Measurements from ENCODE around the gene ZNF777. TPM values are rescaled to one million over a fixed set of nuclear protein-coding genes. Genes with fewer than 3 reads are reported as not detected.
"Not testable (repeated sequence)": the region's sequence is repeated elsewhere in the genome, so short reads cannot be mapped to it uniquely, and the experiment has no call there.

Gene ZNF777
- total RNA-seq, 2 donors from 2014 or later: 8.5 to 9.5 TPM

DNA sequence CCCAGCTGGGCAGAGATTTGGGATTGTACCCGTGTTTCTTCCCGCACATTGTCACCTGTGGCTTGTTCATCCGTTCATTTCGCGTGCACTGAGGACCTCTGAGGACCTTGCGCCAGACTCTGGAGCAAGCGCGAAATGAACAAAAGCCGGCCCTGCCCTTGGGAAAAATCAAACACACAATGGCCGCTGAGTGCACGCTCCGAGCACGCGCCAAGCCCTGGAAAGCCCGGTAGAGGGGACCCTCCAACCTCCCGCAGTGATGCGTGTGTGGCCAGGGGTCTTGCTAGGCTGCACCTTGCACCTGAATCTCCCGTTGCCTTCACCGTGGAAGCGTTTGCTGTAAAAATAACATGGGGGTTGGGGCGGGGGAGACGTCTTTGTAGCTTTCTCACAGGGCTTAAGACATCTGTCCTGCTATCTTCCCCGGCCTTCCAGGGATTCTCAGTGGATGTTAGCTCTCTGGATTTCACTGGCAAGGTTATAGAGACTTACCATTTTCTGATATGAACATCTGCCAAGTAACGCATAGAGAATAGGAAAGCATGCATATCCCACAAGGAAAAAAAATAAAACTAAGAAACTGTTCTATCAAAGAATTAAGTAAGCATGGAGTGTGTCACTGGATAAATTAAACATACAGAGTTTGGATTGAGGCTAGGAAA is 37.3 kb downstream of the ZNF777 start:
- intact Hi-C loops (cut with DNase I): no loop called here
- DNase-seq (ENCODE audit: low spot score): no peak

DNA sequence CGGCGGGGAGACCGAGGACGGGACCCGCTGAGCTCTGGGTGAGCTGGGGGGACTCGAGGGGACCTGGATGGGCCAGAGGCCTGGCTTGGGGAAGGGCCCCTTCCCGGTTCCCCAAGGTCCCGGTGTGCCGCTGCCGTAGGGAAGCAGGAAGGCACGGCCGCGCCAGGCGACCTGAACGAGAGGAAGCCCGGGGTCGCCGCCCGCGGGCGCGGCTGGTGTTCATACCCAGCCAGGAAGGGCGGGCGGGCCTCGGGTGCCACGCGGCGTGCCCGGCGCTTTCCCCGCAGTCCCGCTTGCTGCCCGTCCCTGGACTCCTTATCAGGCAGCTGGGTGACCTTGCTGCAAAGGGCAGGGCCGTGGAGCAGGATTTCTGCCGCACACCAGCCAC is 38.0 kb downstream of the ZNF777 start:
- peak; percentile 80 for DNase-seq (ENCODE audit: low spot score)
- intact Hi-C loops (cut with DNase I): no loop called here

DNA sequence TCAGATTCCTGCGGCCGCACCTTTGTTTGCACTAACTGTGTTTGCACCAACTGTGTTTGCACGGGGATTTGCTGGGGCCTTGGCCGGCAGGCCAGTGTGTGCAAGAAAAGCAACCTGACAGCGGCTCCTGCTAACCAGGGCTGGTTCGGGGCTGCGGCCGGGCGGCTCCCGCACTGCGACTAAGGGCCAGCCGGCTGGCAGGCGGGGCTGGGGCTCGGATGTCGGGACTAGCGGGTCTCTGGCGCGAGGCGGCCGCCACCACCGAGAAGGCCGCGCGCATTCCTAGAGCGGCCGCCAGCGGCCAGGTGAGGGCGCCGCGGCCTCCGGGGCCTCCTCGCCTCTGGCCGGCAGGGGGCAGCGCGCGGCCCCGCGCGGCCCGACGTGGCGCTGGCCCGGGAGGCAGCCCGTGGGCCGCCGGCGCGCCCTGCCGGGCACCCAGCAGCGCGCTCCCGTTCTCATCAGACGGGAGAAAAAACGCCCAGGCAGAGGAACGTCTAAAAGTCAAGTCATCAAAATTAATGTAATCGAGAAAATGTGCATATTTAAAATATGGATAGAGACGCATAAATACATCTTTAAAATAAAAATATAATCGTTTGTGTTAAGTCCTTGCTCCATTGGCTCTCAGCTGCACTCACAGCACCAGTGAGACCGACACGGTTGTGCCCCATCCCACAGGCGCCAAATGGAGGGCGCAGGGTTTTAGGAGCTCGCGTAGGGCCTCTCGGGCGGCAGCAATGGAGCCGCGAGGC is 38.5 kb downstream of the ZNF777 start:
- DNase-seq (ENCODE audit: low spot score): peak; percentile 89
- intact Hi-C loops (cut with DNase I): no loop called here

DNA sequence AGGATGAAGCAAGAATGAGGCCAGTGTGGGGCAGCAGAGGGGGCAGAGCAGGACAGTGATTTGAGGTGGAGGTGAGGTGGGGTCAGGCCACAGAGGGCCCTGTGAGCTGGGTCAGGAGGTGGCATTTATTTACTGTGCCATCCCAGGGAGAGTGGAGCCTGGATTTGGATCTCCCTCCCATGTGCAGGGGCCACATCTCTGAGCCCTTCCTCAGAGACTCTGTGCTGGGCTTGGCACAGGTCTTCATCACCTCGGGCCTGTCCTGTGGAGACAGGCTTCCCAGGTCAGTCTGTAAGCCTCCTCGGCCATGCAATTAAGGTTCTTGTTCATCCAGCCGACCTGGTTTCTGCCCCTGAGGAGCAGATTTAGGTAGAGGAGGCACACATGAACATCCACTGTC is 40.9 kb downstream of the ZNF777 start:
- DNase-seq (ENCODE audit: low spot score): peak; percentile 45
- intact Hi-C loops (cut with DNase I): no loop called here

DNA sequence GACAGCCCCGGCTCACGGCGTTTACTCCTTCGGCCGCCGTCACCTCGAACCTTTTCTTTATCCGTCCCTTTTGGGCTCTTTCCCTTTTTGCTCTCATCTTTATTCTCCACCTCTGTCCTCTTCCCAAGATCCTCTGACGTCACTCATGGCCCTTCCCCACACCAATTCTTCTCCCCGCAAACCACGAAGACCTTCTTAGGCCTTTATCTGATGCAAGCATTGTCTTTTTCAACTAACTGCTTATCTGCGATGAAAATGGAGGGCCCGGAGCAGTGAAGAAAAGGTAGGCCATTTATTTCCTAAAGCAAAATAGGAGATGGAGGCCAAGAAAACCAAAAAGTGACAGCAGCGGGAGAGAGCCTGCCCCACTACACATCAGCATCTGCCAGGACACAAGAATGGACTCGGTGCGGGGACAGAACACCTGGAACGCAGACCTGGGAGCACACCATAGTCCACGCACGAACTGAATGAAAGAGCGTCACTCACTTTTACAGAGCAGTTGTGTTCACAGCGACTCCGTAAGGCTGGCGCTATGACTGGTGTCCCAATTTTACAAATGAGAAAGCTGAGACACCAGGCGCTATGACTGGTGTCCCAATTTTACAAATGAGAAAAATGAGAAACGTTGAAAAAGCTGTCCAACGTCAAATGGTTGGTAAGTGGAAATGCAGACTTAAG is 45.3 kb downstream of the ZNF777 start:
- peak; percentile 40 for DNase-seq (ENCODE audit: low spot score)
- intact Hi-C loops (cut with DNase I): no loop called here

DNA sequence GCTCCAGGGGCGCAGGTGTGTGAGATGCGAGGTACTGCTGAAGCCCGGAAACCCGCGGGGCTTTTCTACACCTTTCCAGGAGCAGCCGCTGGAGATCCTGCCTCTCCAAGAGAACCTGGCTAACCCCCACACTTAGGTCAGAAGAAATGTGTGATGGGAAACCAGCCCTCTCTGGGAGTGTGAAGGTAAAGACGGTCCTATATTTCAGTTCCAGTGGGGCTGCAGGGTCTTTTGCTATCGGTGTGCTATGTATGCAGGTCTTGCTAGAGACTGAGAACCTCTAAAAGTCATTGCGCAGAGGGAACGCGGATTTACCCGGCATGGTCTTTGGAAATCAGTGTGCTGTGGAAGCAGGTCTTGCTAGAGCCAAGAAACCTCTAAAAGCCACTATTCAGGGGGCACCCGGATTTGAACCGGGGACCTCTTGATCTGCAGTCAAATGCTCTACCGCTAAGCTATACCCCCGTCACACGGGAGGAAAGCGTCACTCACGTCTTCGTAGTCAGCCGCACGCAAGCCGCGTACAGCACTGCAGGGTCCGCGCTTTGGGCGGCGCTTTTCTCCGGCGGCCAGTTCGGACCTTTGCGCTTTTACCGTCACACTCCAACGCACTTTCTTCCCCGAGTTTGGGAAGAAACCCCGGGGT is 46.0 kb downstream of the ZNF777 start:
- DNase-seq (ENCODE audit: low spot score): peak; percentile 85
- intact Hi-C loops (cut with DNase I): no loop called here

DNA sequence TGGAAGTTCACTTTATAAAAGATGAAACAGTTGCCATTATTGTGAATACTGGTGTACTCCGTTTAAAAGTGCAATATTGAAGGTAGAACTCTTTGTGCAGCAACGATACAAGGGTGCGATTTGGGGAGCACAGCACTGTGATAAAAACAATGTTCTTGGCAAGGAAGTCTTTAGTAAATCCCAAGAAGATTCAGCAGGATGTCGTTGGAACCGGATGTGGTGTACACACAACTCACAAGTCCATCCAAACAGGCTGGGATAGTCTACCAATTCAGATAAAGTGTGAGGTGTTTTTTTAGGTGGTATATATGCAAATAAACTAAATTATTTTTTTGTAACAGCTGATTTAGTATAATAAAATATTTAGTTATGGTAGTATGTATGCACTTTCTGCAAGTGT is 46.7 kb downstream of the ZNF777 start:
- no peak for DNase-seq (ENCODE audit: low spot score)
- intact Hi-C loops (cut with DNase I): no loop called here

DNA sequence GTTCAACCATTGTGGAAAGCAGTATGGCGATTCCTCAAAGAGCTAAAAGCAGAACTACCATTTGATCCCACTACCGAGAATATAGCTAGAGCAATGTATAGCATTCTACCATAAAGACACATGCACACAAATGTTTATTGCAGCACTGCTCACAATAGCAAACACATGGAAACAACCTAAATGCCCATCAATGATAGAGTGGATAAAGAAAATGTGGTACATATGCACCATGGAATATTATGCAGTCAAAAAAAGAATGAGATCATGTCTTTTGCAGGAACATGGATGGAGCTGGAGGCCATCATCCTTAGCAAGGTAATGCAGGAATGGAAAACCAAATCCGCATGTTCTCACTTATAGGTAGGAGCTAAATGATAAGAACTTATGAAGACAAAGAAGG is 47.8 kb downstream of the ZNF777 start:
- DNase-seq (ENCODE audit: low spot score); intact Hi-C loops (cut with DNase I): not testable (repeated sequence)

DNA sequence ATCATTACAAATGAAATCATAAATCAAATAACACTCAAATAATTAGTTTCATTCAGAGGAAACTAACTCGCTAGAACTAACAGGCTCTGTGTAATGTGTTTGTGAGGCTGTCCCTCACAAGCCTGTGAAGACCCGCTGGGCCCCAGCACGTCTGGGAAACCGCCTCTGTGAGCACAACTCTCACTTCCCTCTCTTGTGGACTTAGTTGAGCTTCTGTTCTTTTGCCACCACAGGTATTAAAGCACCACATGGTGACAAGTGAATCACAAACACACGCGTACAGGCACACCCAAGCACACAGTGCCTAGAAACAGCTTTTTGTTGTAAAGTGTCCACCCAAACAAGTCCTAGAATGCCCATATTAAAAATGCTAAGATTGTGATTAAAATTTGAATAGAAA is 51.0 kb downstream of the ZNF777 start:
- intact Hi-C loops (cut with DNase I): no loop called here
- no peak for DNase-seq (ENCODE audit: low spot score)

DNA sequence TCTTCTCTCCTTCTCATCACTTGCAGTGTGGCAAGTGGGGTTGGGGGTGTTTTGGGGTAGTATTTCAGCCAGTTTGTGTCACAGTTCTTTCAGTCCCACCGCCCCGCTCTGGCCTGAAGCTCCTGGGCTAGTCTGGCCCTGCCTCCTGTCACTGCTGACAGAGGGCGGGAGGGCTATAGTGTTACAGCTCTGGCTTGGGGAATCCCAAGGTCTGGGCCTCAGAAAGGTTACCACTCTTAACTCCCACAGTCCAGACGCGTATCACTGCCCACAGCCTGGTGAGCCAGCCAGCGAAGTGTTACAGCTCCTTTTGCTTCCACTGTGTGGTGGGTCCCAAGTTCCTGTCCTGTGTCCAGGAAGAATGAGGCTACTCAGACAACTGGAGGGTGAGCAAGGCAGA is 56.0 kb downstream of the ZNF777 start:
- intact Hi-C loops (cut with DNase I): no loop called here
- DNase-seq (ENCODE audit: low spot score): no peak

DNA sequence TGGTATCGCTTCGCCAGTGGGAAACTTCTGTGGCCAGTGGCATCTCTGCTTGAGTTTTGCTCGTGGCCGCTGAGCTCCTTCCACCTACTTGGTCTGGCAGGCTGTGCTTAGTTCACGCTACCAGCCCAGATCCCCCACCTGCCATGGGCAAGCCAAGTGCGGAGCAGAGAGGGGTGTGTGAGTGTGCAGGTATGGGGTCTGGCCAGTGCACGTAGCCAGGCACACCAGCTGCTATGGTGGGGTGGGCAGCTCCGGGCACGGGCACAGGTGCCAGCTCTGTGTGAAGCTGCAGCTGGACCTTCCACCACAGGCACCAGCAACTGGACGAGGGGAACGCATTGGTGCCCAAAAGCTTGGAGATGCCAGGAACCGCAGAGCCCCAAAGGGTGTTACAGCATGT is 56.5 kb downstream of the ZNF777 start:
- DNase-seq (ENCODE audit: low spot score): no peak
- intact Hi-C loops (cut with DNase I): no loop called here

DNA sequence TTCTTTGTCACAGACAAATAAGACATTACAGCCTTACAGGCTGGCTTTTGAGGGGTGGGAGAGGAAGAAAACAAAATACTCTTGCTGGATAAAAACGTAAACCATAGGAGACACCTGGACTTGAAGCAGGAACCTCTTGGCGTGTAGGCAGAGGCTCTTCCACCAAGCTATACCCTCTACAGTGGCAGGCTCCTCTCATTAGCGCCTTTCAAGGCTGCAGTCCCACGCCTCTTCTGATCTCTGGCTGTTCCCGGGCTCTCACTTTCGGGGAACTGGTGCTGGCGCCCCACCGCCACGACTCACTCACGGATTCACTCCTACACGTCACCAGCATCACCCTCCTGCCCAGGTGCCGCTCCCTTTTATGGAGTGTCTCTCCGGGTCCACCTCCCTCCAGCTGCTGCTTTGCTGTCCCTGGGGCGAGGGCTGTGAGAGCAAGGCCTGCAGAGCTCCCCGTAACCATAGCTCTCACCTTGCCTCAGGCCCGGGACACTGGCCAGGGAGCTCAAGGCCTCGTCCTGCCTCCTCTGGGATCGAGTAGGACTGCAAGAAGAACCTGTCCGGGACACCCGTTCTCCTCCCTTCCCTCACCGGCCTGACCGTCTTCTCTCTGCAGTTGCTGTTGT is 62.6 kb downstream of the ZNF777 start:
- DNase-seq (ENCODE audit: low spot score): no peak
- intact Hi-C loops (cut with DNase I): no loop called here

DNA sequence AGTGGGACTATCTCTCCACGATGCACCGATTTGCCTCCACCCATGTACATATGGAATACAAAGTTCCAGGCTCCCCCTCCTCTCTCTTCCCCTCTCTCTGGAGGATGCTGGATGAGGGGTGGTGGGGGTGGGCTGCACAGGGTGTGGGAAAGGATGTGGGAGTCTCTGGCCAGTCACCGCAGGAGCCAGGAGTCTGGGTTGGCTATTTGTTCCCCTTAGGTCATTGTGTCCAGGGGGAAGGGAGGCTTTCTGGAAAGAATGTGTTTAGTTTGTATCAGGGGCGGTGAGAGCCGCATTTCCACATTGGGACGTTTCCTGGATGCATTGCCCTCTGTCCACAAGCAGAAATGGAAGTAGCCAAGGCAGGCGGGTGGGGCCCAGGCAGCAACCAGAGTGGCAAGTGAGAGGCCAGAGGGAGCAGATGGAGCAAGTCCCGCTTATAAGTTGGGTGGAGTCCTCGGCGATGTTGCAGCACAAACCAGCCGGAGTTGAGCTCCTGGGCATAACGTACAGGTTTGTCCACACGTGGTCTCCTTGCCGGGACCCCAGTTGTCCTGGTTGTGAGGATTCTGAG is 63.3 kb downstream of the ZNF777 start:
- intact Hi-C loops (cut with DNase I): no loop called here
- DNase-seq (ENCODE audit: low spot score): no peak

DNA sequence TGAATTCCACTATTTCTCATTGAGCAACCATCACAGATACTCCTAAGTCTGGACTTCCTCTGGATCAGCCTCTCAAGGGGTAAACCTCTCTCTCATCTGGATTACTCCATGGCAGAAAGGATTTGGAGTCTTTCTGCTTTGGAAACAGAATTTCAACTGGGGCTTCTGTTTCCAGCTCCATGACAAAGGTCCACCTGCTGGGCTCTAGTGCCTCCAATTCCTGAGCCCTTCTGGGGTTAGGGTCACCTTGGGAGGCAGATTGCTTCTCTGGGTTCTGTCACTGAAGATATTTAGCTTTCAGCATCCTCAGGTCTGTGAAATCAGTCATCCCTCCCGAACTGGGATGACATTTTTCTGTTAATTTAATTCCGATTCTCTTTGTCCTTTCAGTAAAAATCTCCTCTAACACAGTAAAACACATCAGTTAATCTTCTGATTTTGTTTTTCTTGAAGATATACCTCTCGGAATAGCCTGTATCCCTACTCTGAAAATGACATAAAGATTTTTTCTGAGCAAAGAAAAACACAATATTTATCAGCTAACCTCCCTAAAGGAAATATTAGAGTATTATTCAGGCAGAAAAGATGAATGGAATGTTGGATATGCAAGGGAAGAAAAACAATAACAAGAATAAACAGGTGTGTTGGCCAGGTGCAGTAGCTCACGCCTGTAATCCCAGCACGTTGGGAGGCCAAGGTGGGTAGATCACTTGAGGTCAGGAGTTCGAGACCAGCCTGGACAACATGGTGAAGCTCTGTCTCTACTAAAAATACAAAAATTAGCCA is 72.1 kb downstream of the ZNF777 start:
- DNase-seq (ENCODE audit: low spot score); intact Hi-C loops (cut with DNase I): not testable (repeated sequence)

DNA sequence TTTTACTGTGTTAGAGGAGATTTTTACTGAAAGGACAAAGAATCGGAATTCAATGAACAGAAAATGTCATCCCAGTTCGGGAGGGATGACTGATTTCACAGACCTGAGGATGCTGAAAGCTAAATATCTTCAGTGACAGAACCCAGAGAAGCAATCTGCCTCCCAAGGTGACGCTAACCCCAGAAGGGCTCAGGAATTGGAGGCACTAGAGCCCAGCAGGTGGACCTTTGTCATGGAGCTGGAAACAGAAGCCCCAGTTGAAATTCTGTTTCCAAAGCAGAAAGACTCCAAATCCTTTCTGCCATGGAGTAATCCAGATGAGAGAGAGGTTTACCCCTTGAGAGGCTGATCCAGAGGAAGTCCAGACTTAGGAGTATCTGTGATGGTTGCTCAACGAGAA is 74.3 kb downstream of the ZNF777 start:
- intact Hi-C loops (cut with DNase I); DNase-seq (ENCODE audit: low spot score): not testable (repeated sequence)

DNA sequence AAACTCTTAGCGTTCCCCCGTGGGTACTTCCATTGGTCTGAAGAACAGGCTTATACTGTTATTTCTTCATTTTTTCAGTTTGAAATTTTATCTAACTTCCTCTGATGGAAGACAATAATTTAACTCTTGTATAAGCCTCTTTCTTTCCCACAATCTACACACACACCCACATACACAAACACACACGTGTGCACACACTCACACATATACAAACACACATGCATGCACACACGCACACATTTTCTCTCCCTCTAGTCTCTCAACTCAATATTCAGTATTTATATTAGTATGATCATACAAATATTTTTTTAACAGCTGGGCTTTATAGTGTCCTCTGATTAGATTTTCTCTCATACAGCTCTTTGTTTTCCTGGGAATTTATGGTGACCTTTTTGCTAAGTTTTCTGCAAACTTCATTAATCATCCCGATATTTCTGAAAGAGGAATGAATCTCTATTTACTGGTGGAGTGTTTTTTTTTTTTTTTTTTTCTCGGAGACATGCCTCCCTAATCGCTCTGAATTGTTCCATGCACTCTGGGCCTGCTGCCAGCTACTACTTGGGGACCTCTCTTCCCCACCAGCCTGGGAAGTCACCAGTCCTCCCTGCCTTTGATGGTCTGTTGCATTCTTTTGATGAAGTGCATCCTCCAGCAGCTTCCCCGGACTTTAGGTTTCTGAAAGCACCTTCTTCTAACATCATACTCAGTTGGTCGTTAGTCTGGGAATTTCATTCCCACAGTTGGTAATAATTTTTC is 75.5 kb downstream of the ZNF777 start:
- intact Hi-C loops (cut with DNase I): no loop called here
- DNase-seq (ENCODE audit: low spot score): no peak

Measured in posterior vena cava (tissue), 2 donors.